Activated CD8-positive, alpha-beta memory T cell treated with anti-CD3 and anti-CD28 coated beads for 4 hours (primary cell): ENCODE measurements around the gene ADARB2.
"Not testable (repeated sequence)": the region's sequence is repeated elsewhere in the genome, so short reads cannot be mapped to it uniquely, and the experiment has no call there.

Source experiments
- DNase-seq, 2 donors: peaks; one replicate each; pipeline ENCODE4 v3.0.0-alpha.2; 2020; ENCODE audit warnings: low read depth in 2 of 2

Gene ADARB2

DNA sequence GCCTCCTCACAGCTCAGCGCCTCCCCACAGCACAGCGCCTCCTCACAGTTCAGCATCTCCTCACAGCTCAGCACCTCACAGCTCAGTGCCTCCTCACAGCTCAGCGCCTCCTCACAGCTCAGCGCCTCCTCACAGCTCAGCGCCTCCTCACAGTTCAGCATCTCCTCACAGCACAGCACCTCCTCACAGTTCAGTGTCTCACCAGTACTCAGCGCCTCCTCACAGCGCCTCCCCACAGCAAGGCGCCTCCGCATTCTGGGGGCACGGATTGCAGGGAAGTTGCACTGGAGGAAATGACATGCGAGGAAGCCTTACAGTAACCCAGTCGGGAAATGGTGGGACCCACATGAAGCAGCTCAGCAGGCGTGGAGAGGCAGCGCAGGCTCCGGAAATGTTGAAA lies 409.6 kb downstream of the ADARB2 start:
- DNase-seq, result no peak

DNA sequence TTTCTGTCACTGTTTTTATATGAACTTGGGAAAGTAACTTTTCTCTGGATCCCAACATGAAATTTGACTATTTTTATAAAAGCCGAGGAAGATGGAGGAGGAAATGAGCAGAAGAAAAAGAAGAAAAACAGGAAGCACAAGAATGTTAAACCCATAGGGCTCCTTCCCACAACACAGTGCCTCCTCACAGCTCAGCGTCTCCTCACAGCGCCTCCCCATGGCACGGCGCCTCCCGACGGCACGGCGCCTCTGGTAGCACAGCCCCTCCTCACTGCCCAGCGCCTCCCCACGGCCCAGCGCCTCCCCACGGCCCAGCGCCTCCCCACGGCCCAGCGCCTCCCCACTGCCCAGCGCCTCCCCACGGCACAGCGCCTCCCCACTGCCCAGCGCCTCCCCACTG lies 410.8 kb downstream of the ADARB2 start:
- DNase-seq, result not testable (repeated sequence)

DNA sequence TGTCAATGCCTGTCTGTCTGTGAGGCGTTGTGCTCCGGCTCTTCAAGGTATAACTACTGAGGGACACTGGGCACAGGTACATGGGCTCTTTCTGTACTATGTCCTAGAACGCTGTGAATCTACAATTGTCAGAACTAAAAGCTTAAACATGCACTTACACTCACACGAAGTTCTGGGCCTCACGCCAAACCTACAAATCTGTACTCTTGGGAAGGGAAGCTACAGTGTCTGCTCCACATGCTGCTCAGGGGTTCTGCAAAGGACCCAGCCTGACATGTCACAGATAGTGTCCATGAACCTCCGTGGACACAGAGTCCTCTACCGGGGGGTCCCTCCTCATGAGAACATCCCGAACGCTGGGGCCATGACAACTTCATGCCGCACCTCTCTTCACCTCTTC lies 412.4 kb downstream of the ADARB2 start:
- no peak for DNase-seq

DNA sequence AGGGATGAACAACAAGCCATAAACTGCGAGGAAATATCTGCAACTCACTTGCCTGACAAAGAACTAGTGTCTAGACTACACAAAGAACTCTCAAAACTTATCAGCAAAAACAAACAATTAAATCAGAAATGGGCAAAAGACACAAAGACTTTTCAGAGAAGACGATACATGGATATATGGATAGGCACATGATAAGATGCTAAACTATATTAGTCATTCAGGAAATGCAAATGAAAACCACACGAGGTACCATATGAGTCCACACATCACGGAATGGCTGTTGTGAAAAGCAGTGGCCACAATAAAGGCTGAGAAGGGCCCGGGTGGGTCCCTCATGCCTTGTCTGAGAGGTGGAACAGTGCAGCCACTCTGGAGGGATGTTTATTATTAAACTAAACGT lies 413.4 kb downstream of the ADARB2 start:
- DNase-seq, result no peak

DNA sequence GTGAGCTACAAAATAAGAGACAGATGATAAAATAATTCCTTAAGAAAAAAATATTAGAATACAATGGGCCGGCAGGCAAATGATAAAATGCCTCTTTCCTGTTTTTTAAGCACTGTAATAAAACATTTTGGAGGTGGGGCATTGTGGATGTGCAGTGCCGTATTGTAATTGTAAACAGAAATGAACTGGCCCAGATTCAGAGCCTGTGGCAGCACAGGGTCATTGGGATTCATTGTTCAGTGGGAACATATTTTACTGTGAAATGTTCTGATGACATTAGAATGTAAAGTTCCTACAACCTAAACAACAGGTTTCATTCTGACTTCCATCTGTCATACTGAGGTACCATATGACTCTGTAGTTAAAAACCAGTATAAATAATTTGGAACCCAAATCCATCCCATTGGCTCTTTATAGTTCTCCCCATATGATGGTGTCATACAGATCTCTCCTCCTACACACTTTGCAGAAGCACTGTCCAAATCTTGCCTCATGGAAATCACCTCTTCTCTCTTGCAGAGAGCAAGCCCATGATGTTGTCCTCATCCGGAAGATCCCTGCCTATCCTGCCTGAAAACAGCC lies 416.5 kb downstream of the ADARB2 start:
- no peak for DNase-seq

DNA sequence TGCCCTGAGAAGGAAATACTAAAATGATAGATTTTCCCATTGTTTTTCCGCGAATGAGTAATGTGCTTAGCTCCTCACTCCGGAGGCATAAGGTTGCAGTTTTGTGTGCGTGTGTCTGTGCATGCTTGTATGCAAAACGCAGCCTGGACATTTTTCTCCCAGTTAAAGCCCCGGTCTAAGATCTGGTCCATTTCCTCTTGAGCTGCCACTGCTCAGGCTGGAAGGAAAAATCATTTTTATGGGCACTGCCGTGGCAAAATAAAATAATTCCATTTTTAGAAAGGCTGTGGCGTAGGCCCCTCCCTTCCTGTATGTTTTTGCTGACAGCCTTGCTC lies 420.5 kb downstream of the ADARB2 start:
- DNase-seq, result no peak

DNA sequence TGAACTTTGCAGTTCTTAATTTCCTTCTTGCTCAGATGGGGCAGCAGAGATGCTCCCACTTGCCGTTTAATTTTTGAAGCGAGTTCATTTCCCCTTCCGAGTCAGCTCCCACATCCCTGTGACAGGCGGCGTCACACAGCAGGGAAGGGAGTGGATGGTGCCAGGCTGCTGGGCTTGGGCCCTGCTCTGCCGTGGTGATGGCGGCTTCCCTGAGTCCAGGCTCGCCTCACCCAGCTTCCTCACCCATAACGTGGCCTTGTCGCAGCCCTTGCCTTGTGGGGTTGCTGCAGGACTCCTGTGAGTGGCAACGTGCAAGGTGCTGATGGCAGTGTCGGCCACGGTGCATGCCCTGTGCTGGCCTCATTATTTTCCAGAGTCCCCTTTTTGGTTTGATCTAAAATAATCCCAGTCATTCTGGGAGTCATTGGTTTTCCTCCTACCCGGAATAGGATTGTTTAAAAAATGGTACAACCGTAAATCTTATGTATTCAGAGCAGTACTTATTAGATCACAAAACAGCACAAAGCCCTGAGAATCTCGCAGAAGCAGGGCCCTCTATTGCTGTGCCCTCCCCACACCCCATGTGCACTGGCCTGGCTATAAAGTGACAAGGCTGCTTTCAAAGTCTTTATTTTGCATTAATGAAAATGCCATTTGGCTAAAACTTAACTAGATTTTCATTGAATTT lies 421.1 kb downstream of the ADARB2 start:
- no peak for DNase-seq

DNA sequence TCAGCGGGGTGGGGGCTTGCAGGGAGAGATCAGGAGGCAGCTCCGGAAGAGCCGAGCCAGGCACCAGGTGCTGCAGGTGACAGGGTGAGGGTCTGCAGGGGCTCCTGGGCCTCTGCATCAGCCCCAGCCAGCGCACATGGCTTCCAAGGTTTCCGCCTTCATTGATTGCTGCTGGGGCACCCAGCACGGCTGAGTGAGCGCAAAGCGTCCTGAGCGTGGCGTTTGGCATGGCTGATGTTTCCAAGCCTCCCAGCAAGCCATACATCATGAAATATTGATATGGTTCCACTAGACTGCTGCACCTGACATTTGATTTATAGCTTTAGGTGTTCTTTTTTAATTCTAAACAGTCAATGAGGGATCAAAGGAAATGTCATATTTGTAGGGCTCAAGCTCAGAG lies 422.1 kb downstream of the ADARB2 start:
- DNase-seq, result no peak

DNA sequence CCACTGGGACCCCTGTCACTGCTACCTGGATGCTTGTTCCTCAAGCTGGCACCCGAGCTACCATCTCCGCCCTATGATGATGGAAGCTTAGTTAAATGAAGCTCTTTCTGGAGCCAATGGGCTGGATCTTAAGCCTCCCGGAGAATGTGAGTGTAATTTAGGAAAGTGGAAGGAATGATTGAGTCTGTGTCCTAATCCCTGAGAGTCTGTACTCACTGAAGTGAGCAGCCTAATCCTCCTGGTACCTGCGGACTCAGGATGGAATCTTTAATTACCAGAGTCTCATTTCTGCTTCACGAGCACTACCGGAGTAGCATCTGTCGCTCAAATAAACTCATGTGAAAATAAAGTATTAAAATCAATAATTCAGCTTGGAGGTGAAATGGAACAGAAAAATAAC lies 425.6 kb downstream of the ADARB2 start:
- DNase-seq, result no peak

DNA sequence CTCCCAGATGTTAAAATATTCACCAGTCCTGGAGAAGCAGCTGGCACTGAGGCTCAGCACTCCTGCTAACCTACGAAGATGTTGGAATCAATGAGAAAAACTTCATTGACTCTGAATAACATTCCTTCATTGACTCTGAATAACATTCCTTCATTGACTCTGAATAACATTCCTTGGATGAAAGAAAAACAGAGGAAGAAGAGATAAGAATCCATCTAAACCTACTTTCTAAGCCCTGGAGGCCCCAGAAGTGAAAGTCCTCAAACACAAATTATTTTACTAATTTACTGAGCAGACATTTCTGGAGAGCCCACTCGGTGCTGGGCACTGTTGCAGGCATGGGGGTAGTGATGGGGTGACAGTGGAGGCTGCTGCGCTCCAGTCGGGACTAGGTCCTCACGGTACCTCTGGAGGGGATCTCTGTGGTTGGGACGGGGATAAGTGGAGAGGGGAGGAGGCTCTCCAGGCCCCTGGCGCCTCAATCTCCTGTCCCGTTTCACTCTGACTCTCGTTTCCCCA lies 427.0 kb downstream of the ADARB2 start:
- DNase-seq, result no peak

DNA sequence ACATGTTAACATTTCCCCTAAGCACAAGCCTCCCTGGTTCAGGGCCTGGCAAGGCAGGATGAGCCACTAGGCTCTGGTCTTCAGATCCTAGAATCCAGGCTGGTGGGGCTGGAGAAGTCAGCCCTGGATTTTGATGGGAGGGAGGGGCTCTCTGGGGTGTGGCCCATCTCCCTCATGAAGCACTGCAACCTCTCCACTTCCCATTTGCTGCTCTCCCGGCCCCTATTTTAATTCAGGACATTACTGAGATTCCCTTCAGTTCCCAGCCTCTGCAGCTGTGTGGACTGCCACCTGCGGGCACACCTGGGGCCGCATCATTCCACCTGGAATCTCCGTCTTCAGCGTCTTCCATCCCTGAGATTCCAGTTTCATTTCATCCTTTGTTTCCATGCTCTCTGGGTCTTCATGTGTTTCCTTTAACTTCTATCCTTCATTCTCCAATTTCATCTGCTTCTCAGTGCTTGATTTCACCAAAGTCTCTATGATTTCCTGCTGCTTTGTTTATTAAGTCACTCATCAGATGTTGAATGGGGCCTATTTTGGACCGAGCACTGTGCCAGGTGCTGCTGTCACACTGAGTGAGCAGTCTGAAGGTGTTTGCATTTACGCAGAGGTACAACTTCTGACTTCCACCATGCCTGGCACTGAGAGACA lies 427.6 kb downstream of the ADARB2 start:
- no peak for DNase-seq

DNA sequence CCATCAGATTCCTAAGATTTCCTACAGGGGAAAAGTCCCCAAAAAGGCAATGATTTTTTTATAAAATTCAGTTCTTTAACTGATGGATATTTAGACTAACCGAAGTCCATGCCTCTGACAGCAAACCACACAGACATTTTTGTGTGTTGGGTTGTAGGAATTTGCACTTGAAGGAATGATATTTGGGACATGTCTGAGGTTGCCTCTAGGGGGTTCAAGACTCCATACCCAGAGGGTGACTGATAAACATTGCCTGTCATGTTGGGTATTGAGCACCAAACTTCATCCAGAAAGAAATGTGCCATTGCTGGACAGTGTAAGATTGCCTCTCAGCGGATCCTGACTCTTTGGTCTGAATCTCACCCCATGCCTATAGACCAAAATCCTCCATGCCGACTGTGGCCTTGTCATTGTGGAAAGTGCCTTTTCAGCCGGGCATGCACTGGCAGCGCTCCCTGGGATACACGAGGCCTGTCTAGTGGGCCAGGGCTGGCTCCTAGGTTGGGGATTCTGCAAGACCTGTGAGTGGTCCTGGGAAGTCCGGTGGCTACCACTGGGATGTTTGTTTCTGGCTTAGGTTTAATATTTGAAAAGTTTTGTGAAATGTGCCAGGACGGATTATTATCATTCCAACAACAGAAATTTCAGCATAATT lies 428.2 kb downstream of the ADARB2 start:
- no peak for DNase-seq

DNA sequence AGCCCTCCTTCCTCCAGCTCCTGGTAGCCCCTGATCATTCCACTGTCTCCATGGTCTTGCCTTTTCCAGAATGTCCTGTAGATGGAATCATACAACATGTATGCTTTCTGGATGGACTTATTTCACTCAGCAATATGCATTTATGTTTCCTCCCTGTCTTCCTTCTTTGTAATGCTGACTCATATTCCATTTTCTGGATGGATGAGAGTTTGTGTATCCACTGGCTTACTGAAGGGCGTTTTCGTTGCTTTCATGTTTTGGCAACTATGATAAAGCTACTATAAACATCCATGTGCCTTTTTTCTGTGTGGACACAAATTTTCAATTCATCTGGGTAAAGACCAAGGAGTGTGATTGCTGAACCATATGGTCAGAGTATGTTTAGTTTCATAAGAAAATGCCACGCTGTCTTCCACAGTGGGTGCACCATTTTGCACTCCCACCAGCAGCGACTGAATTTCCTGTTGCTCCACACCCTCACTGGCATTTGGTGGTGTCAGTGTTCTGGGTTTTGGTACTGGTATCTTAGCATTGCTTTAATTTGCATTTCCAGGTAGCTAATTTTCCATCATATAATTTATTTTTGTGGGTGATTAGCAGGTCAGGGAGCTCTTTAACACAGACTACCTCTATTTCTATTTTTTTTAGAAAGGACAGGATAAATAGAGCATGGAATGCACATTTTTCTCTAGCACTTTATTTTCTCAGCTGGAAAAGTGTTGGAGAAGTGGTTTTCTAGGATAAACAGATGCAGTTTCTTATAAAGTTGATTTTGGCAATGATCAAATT lies 429.0 kb downstream of the ADARB2 start:
- no peak for DNase-seq

DNA sequence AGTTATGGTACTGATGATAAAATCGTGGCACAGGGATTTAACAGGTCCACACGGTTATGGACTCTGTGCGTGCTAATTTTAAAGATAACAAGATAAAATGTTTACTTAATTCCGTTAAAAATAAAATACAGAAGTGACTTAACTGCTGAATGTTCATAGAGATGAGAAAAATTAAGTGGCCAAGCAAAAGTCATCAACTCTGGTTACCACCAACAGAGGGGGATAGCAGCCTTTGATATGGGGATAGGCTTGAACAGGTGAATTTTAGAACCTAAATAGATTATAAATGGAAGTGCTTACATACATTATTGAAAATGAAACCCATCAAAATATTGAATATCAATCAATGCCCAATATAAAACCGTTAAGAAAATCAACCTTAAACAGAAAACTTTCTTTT lies 436.2 kb downstream of the ADARB2 start:
- DNase-seq, result no peak

DNA sequence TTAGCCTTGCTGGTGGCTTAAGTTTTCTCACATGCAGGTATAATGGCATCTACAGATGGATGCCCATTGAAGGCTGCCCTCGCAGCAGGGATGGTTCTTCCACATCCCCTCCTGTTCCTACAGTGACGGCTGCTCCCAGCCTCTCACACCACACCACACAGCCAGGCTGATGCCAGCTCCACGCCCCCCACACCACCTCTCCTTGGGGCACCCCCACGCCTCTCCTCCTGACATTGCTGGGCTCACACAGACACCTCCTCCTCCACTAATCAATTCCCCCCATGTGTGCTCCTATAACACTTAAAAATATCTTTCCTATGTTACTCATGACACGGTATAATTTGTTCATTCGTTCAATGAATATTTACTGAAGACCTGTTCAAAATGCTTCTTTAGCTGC lies 437.1 kb downstream of the ADARB2 start:
- no peak for DNase-seq

DNA sequence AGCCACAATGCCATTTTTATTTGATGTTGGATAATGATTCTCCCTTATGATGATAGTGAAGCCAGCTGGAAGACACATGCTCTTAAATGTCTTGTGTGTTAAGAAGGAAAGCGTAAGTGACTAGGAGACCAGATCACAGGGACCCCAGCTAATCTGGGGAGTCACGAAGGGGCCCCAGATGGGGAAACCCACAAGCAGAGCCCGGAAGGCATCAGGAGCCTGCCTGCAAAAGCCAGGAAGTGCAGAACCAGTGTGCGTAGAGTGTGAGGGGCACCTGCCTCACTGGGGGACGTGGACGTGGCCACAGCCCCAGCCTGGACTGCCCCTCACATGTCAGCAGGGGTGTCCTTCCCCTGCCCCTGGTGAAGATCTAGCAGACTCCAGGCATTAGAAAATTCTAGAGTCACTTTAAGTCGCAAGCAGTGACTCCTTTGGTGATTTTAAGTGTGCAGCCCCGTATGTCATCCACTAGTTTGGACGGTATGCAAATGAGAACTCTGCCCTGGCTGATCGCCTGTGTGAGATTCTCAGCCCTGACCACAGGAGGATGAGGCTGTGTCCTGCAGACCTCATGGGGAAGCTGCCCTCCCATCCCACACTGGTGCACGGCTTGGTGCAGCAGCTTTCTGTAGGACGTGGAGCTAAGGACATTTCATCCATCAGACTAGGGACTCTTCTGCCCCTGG lies 438.1 kb downstream of the ADARB2 start:
- no peak for DNase-seq

DNA sequence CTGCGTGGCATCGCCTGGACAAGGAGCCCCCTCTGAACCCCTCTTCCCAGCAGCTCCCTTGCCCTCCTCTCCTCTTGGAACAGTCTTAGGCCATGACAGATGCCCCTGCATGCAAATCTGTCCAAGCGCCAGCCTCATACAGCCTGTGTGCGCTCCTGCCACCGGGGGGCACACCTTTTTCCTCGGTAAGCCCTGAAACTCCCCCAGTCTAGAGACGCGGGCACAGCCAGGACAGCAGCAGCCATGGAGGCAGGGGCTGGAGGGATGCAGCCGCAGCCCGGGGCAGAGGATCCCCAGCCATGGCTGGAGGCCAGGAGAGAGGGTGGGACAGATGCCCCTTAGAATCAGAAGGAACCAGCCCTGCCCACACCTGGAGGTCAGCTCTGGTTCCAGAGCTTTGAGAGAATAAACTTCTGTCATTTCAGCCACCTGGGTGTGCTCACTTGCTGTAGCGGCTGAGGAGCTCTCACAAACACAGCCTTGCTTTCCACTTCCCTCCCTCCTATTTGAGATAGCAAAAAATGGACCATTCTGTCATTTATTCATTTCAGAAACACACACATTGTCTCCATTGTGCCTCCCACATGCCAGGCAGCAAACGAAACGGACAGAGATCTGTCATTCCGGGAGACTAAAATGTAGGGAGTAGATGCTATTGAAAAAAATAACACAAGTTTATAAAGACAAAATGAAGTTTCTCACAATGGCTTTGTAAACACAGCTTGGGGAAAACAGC lies 439.6 kb downstream of the ADARB2 start:
- no peak for DNase-seq

DNA sequence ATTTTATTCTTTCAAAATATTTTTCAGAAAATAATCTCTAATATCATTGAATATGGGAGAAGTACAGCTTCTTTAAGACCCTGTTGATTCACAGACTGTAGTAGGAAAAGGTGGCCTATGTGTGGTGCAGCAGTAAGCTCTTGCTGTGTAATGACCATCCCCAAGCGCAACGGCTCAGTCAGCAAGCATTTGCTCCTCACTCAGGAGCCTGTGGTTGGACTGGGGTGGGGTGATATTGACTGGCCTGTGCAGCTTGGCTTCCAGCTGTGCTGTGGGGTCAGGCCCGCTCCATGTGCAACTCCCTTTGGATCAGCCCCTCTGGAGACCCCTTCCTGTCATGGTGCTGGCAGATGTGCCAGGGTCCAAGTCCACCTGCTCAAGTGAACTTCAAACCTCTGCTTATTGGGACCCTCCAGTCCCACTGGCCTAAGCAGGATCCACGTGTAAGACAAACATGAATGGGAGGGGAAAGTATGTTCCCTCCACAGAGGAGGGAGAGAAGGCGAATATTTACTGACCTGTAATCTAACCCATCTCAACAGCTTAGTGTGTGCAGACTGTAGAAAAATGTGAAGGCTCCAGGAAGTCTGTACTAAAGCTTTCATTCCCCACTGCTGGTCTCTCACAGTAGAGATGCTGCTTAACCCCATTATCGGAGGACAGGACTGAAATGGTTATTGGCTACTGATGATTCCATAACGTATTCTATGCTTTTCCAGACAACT lies 441.4 kb downstream of the ADARB2 start:
- no peak for DNase-seq

DNA sequence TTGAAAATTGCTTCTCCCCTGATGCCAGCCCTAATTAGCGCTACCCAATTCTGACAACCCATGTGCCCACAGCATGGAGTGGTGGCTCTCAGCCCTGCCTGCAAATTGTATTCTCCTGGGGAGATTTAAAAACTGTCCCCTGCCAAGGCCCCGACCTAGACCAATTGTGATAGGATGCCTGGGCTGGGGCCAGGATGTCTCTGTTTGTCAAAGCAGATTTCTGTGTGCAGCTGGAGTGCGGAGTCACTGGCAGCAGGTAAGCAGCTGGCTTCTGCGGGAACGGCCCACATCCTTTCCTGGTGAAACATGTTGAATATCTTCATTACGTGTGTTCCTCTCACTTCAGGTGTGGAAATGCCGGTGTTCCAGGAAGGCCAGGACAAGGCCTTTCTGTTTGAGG lies 442.6 kb downstream of the ADARB2 start:
- no peak for DNase-seq
